ENCODE measurements around the gene CDH4.

The CDH4 gene

GRCh38 chr20:61803915-61804751 lies 552.1 kb downstream of the CDH4 start:
- no peak for DNase-seq

DNA sequence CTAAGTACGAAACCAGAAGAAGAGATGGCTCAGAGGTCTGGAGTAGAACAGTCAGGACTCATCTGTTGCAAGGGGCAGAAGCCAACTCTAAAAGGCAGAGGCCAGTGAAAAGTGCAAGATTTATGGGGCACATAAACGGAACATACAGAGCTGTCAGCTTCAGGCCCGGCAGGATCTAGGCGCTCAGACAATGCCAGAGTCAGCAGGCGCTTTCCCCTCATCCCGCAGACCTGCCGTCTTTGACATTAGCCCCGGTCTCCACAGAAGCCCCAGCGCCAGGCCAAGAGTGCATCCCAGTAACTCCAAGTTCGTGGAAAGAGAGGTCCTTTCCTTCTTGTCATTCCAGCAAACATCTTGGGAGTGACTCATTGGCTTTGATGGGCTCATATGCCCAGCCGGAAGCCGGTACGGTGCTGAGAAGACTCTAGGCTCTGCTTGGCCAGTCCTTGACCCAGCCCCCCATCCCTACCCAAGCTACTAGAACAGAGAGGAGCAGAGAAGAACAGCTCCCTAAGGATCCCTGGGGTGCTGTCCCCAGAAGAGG lies 552.8 kb downstream of the CDH4 start:
- DNase-seq = no peak

- no peak for DNase-seq
Measured at GRCh38 chr20:61805365-61805764, 553.3 kb downstream of the CDH4 start.

GRCh38 chr20:61805781-61806180 lies 553.7 kb downstream of the CDH4 start:
- DNase-seq = no peak

DNA sequence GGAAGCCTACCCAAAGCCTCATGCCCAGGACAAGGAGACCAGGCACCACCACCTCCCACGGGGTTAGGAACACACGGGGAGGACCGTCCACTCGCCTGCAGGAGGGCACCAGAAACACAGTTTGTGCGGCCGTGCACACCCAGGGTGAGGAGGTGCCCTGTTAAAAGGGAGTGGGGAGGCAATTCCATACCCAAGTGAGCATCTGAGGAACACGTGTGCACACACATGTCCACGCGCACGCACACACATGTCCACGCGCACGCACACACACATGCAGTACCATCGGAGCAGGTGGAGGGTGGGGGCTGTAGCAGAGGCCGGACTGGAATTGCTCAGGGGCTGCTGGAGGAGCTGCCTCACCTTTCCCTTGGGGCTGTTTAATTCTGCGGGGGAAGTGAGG lies 554.3 kb downstream of the CDH4 start:
- DNase-seq = no peak

- no peak for DNase-seq
Measured at GRCh38 chr20:61806995-61807394, 554.9 kb downstream of the CDH4 start.

DNA sequence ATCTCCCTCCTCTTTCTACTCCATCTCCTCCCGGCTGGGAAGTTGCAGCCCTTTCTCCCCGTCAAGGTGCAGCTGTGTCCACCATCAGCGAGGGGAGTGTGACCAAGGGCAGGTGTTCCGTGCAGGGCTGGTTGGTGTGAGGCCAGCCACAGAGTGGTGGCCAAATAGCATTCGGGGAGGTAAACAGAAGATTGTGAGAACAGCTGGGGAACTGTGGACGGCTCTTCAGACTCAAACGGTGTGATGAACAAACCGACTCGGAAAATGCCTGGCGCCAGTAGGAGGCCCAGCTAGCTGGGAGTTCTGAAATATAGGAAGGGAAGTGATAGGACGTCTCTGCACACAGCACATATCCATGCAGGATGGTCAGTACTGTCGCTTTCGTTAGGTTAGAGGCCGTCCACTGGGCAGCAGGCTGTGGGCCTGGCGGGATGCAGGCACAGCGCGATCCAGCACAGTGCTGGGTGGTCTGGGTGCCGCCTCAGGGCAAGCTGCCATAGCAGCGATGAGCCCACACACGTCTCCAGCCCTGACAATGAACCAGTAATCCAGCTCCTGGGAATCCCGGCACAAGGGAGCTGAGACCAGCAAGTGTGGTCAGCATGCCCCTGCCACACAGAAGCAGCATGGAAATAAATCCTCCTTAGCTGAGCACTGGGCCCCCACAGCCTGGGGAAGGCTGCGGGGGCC lies 555.6 kb downstream of the CDH4 start:
- DNase-seq = no peak

- no peak for DNase-seq
Measured at GRCh38 chr20:61808447-61808846, 556.4 kb downstream of the CDH4 start.

- DNase-seq = no peak
Measured at GRCh38 chr20:61809006-61809770, 557.1 kb downstream of the CDH4 start.

GRCh38 chr20:61810066-61810737 lies 558.1 kb downstream of the CDH4 start:
- no peak for DNase-seq

GRCh38 chr20:61810738-61811135 lies 558.7 kb downstream of the CDH4 start:
- DNase-seq = no peak

DNA sequence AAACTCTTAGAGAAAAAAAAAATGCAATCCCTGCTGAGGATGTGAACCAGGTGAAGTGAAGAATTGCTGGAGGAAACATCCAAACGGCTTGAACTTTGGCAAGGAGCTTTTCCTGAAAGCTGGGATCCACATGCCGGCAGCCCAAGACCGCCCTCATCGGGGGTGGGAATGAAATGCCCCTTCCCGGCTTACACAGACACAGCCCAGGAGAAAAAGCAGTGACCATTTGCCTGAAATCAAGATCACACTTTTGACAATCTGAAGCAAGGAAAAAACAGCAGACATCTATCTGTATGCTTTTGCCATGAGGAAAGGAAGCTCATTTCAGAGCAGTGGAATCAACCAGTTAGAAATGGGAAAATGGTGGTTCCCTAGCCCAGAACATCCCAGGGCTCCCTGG lies 559.1 kb downstream of the CDH4 start:
- DNase-seq = no peak

DNA sequence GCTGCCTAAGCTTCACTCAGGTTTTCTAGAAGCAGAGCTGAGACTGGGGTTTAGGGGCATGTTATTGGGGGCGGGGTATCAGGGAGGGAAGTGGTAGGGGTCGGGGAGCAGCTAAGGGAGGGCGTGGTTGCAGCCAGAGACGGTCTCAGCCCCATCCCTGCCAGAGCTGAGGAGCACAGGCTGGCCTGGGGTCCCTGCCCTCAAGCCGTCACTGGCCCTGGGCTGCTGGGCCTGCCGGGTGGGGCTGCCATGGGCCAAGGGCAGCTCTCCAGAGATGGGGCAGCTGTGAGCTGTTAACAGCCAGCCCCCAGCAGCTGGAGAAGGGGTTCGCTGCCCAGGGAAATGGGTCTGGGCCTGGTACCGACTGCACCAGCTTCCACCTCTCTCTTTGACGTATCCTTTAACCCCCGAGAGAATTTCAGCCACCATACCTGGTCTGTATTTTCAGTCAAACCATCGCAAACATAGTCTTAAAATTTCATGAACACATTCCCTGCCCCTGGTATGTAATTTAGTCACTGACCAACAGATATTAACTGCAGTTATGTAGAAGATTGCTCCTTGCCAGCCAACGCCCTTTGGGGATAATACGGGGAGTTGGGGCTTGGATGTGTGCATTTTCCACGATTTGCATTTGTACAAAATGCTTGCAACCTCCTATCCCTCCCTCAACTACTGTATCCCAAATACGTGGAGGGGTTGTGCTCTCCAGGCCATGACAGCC lies 560.2 kb downstream of the CDH4 start:
- no peak for DNase-seq

- DNase-seq = no peak
Measured at GRCh38 chr20:61812845-61813485, 560.9 kb downstream of the CDH4 start.

DNA sequence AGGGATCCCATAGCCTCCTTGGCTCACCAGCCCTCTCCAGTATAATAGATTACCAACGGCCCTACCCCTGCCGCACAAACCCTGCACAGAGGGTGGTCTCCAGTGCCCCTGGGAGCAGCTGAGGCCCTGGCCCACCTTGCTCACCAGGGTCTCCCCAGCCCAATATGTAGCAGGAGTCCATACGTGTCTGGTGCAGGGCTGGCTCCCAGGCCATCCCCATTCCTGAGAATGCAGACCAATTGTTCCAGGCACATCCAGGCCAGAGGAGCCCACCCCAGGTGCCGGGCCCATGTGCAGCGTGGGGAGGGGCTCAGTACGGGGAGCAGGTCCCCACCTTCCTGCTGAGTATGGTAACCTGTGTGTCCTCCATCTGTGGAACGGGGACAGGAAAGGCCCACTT lies 561.7 kb downstream of the CDH4 start:
- no peak for DNase-seq

DNA sequence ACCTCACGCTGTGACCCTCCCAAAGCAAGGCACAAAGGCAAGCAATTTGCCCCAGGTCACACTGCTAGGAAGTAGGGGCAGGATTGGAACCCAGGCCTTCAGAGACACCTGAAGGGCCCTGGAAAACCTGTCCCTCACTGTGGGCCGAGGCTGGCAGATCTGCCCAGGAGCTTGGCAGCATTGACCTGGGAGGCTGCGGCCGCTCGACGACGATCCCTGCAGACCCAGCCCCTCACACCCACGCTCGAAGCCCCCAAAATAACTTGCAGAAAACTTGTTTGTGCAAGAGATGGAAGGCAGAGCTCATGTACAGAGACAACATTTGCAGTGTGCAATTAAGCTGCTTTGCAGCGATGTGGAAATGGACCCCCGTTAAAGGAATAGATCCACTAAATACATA lies 562.2 kb downstream of the CDH4 start:
- DNase-seq = no peak

DNA sequence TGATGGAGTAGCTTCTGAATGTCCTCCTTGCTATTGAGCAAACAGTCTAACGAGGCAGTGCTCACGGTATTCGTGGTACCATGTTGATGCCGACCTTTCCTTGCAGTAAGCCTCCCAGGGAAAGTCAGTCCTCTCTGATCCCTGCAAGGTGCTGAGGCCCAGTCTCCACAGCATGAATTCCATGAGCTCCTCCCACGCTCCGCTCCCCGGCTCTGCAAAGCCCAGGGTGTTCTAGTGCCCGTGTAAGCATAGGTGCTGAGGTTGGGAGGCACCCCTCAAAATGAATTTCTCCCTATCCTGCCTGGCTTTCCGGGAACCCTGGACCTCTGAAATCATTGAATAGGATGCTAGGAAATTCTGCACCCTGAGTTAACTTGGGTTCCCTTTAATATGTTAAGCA lies 562.7 kb downstream of the CDH4 start:
- no peak for DNase-seq

- DNase-seq = no peak
Measured at GRCh38 chr20:61815176-61815575, 563.1 kb downstream of the CDH4 start.

DNA sequence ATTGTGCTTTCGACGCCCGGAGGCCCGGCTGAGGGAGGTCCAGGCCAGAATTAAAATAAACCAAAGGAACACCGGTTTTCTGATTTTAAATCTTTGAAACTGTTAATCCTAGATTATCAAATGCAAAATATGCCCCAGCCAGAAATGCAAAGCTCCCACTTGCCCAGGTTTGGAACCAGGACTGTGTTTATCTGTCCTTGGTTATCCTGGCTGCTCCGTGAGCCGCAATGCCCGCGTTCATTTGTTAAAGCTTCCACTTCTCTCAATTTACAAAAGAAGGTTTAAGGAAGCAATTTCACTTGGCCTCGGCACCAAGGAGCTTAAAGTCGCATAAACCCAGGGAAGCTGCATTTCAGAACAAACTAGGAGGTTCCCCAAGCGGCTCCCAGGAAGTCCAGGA lies 563.6 kb downstream of the CDH4 start:
- no peak for DNase-seq

- no peak for DNase-seq
Measured at GRCh38 chr20:61816606-61817460, 564.8 kb downstream of the CDH4 start.

DNA sequence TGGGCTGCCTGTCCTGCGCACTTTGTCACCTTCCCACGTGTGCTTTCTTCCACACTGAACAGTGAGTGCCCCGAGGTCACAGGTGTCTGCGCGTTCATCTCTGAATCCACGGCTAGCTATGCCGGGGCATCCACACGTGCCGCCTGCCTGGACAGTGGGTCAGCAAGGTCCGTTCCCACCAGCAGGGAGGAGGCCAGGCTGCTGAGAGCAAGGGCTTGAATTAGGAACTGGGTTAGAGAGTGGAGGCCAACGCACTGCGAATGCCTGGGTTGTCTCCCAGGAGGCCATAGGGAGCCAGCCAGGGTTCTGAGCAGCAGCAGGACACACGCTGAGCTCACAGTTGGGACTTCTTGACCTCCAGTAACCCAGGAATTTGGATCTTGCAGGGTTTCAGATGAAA lies 565.5 kb downstream of the CDH4 start:
- DNase-seq = no peak

Measured in NCI-H748 treated with DMSO at 0.1 percent for 48 hours (cell line).